IPS-11a (cell line): ENCODE data around the gene SCNN1B.
"Not testable (repeated sequence)": the region's sequence is repeated elsewhere in the genome, so short reads cannot be mapped to it uniquely, and the experiment has no call there.

Experiments used
- H3K4me3 ChIP-seq: one replicate; pipeline ENCODE4 v1.5.1; 2013; ENCODE audit warnings: low read depth, low read length, control low read depth

The SCNN1B gene

GRCh38 chr16:23377071-23377931 is 75.2 kb downstream of the SCNN1B start:
- no peak overlapping the region for H3K4me3 ChIP-seq

- no peak overlapping the region for H3K4me3 ChIP-seq
Observed at GRCh38 chr16:23378256-23378655, 76.2 kb downstream of the SCNN1B start.

GRCh38 chr16:23378921-23379320 is 76.8 kb downstream of the SCNN1B start:
- H3K4me3 ChIP-seq: no peak overlapping the region

- no peak overlapping the region for H3K4me3 ChIP-seq
Observed at GRCh38 chr16:23379707-23380106, 77.6 kb downstream of the SCNN1B start.

GRCh38 chr16:23380501-23380951 is 78.4 kb downstream of the SCNN1B start:
- no peak overlapping the region for H3K4me3 ChIP-seq

GRCh38 chr16:23381702-23382101 is 79.6 kb downstream of the SCNN1B start:
- H3K4me3 ChIP-seq: not testable (repeated sequence)

GRCh38 chr16:23382279-23382678 is 80.2 kb downstream of the SCNN1B start:
- no peak overlapping the region for H3K4me3 ChIP-seq

GRCh38 chr16:23383881-23384280 is 81.8 kb downstream of the SCNN1B start:
- no peak overlapping the region for H3K4me3 ChIP-seq

- H3K4me3 ChIP-seq: no peak overlapping the region
Observed at GRCh38 chr16:23384878-23385277, 82.8 kb downstream of the SCNN1B start.

- no peak overlapping the region for H3K4me3 ChIP-seq
Observed at GRCh38 chr16:23385441-23385840, 83.3 kb downstream of the SCNN1B start.

- no peak overlapping the region for H3K4me3 ChIP-seq
Observed at GRCh38 chr16:23387666-23388065, 85.6 kb downstream of the SCNN1B start.

- H3K4me3 ChIP-seq: no peak overlapping the region
Observed at GRCh38 chr16:23388786-23389185, 86.7 kb downstream of the SCNN1B start.

- no peak overlapping the region for H3K4me3 ChIP-seq
Observed at GRCh38 chr16:23389201-23389600, 87.1 kb downstream of the SCNN1B start.

GRCh38 chr16:23389936-23390335 is 87.8 kb downstream of the SCNN1B start:
- H3K4me3 ChIP-seq: not testable (repeated sequence)

GRCh38 chr16:23391381-23392222 is 89.5 kb downstream of the SCNN1B start:
- H3K4me3 ChIP-seq: no peak overlapping the region

GRCh38 chr16:23392223-23392600 is 90.1 kb downstream of the SCNN1B start:
- H3K4me3 ChIP-seq: no peak overlapping the region

- no peak overlapping the region for H3K4me3 ChIP-seq
Observed at GRCh38 chr16:23394141-23394831, 92.2 kb downstream of the SCNN1B start.

- no peak overlapping the region for H3K4me3 ChIP-seq
Observed at GRCh38 chr16:23395732-23396131, 93.6 kb downstream of the SCNN1B start.

- H3K4me3 ChIP-seq: no peak overlapping the region
Observed at GRCh38 chr16:23397464-23397863, 95.4 kb downstream of the SCNN1B start.

- no peak overlapping the region for H3K4me3 ChIP-seq
Observed at GRCh38 chr16:23398987-23399805, 97.1 kb downstream of the SCNN1B start.
